Stimulated activated naive B cell treated with anti-CD40 and anti-IgM and Interleukin-4, amounts not matched to agents 10 μg/mL and 1 μg/mL and 100 μg/mL, for 72 hours (primary cell): Measurements from ENCODE around the gene ATXN7L3.
"Not testable (repeated sequence)": the region's sequence is repeated elsewhere in the genome, so short reads cannot be mapped to it uniquely, and the experiment has no call there.

Experiments used
- ATAC-seq, 2 donors: fragments of 150-1000 bp; cut with Tn5 transposase; replicated peaks; 2 replicates each; pipeline ENCODE4 v1.10.0; 2021; ENCODE audit warnings: moderate library complexity in 1 of 2
- DNase-seq: peaks from one replicate; pipeline ENCODE4 v3.0.0; 2021
- H3K27ac Mint-ChIP-seq: one replicate; pipeline ENCODE4 v1.8.0; 2022; ENCODE audit warnings: mild to moderate bottlenecking, mixed read lengths
- H3K27me3 Mint-ChIP-seq, 2 donors: one replicate each; pipeline ENCODE4 v1.8.0; 2022; ENCODE audit warnings: mixed read lengths in 2 of 2
- H3K36me3 Mint-ChIP-seq, 2 donors: one replicate each; pipeline ENCODE4 v1.8.0; 2022; ENCODE audit warnings: mixed read lengths in 2 of 2, mild to moderate bottlenecking in 1 of 2
- H3K4me1 Mint-ChIP-seq, 2 donors: one replicate each; pipeline ENCODE4 v1.8.0; 2022; ENCODE audit warnings: mixed read lengths in 2 of 2, mild to moderate bottlenecking in 1 of 2
- H3K4me3 Mint-ChIP-seq, 2 donors: one replicate each; pipeline ENCODE4 v1.8.0; 2022; ENCODE audit warnings: mild to moderate bottlenecking in 2 of 2, mixed read lengths in 2 of 2, moderate library complexity in 1 of 2
- H3K9me3 Mint-ChIP-seq, 2 donors: one replicate each; pipeline ENCODE4 v1.8.0; 2022; ENCODE audit warnings: mixed read lengths in 2 of 2, mild to moderate bottlenecking in 1 of 2

Gene ATXN7L3

GRCh38 chr17:44199553-44200477 lies at the start of gene ATXN7L3:
Gene ATXN7L3 (minus strand): TSS chr17:44199884. CDS start chr17:44198070, 1,814 bp downstream.
- ATAC-seq (peak; percentile 80 to 83), DNase-seq (peak; percentile 98)
- Mint-ChIP-seq H3K36me3 (peaks cover 23 to 31% of the 10 kb centered on the region in 2 donors), H3K27me3 (no peaks in the 10 kb centered on the region), H3K4me3 (peak within 1 kb of the TSS; percentile 95 to 98), H3K4me1 (peaks cover 35 to 57% of the 10 kb centered on the region in 2 donors), H3K27ac (peak within 1 kb of the TSS; percentile 99), H3K9me3 (no peaks in the 10 kb centered on the region)

- no peaks in the 10 kb centered on the region for H3K27me3 Mint-ChIP-seq
- H3K4me3 Mint-ChIP-seq, result no peak overlapping the region
- DNase-seq, result no peak
- ATAC-seq, result no peak
- H3K36me3 Mint-ChIP-seq, result peaks cover 0 to 1% of the 10 kb centered on the region in 2 donors
- peak overlapping the region; percentile 9 for H3K27ac Mint-ChIP-seq
- H3K9me3 Mint-ChIP-seq, result no peaks in the 10 kb centered on the region
- H3K4me1 Mint-ChIP-seq, result peaks cover 12 to 41% of the 10 kb centered on the region in 2 donors
Observed at GRCh38 chr17:44247876-44248736, 48.4 kb upstream of the ATXN7L3 start.

GRCh38 chr17:44247440-44247841 lies 47.8 kb upstream of the ATXN7L3 start:
- Mint-ChIP-seq H3K27ac (peak overlapping the region; percentile 75), H3K4me3 (no peak overlapping the region)
- ATAC-seq, result no peak

GRCh38 chr17:44241106-44241624 lies 41.5 kb upstream of the ATXN7L3 start:
- peaks cover 0 to 3% of the 10 kb centered on the region in 2 donors for H3K36me3 Mint-ChIP-seq
- no peak for ATAC-seq

More at GRCh38 chr17:44247440-44247841, 47.8 kb upstream of the ATXN7L3 start:
- H3K4me1 Mint-ChIP-seq, result peaks cover 17 to 48% of the 10 kb centered on the region in 2 donors
- no peak for DNase-seq
- H3K9me3 Mint-ChIP-seq, result no peaks in the 10 kb centered on the region
- peaks cover 0 to 3% of the 10 kb centered on the region in 2 donors for H3K36me3 Mint-ChIP-seq
- no peaks in the 10 kb centered on the region for H3K27me3 Mint-ChIP-seq

GRCh38 chr17:44237886-44238285 lies 38.2 kb upstream of the ATXN7L3 start:
- Mint-ChIP-seq H3K4me1 (peaks cover 10 to 13% of the 10 kb centered on the region in 2 donors), H3K27me3 (peaks cover 0 to 17% of the 10 kb centered on the region in 2 donors)
- H3K9me3 Mint-ChIP-seq, ATAC-seq, H3K36me3 Mint-ChIP-seq, DNase-seq, H3K4me3 Mint-ChIP-seq, H3K27ac Mint-ChIP-seq: not testable (repeated sequence)

More at GRCh38 chr17:44241106-44241624, 41.5 kb upstream of the ATXN7L3 start:
- H3K27ac Mint-ChIP-seq, result no peak overlapping the region
- peaks cover 0 to 9% of the 10 kb centered on the region in 2 donors for H3K27me3 Mint-ChIP-seq
- H3K9me3 Mint-ChIP-seq, result no peaks in the 10 kb centered on the region
- H3K4me3 Mint-ChIP-seq, result no peak overlapping the region
- no peak for DNase-seq
- peaks cover 11 to 20% of the 10 kb centered on the region in 2 donors for H3K4me1 Mint-ChIP-seq

- peaks cover 0 to 17% of the 10 kb centered on the region in 2 donors for H3K27me3 Mint-ChIP-seq
- ATAC-seq, result peak in 1 of 2 donors; percentile 68
Observed at GRCh38 chr17:44236444-44236991, 36.8 kb upstream of the ATXN7L3 start.

GRCh38 chr17:44235583-44235936 lies 35.9 kb upstream of the ATXN7L3 start:
- DNase-seq (no peak), ATAC-seq (no peak)
- H3K4me1 Mint-ChIP-seq, result peaks cover 7% of the 10 kb centered on the region in 2 donors
- H3K4me3 Mint-ChIP-seq, result no peak overlapping the region
- H3K9me3 Mint-ChIP-seq, result no peaks in the 10 kb centered on the region
- no peak overlapping the region for H3K27ac Mint-ChIP-seq
- H3K36me3 Mint-ChIP-seq, result no peaks in the 10 kb centered on the region
- H3K27me3 Mint-ChIP-seq, result peaks cover 0 to 17% of the 10 kb centered on the region in 2 donors

More at GRCh38 chr17:44236444-44236991, 36.8 kb upstream of the ATXN7L3 start:
- no peaks in the 10 kb centered on the region for H3K9me3 Mint-ChIP-seq
- H3K36me3 Mint-ChIP-seq, result no peaks in the 10 kb centered on the region
- H3K4me1 Mint-ChIP-seq, result peaks cover 7% of the 10 kb centered on the region in 2 donors
- DNase-seq, result no peak
- H3K27ac Mint-ChIP-seq, result no peak overlapping the region
- no peak overlapping the region for H3K4me3 Mint-ChIP-seq

GRCh38 chr17:44233582-44233981 lies 33.9 kb upstream of the ATXN7L3 start:
- no peak overlapping the region for H3K27ac Mint-ChIP-seq
- H3K27me3 Mint-ChIP-seq, result peaks cover 0 to 17% of the 10 kb centered on the region in 2 donors
- no peak for ATAC-seq
- H3K36me3 Mint-ChIP-seq, result no peaks in the 10 kb centered on the region
- DNase-seq, result no peak
- H3K9me3 Mint-ChIP-seq, result no peaks in the 10 kb centered on the region
- H3K4me1 Mint-ChIP-seq, result peaks cover 7% of the 10 kb centered on the region in 2 donors
- H3K4me3 Mint-ChIP-seq, result no peak overlapping the region

GRCh38 chr17:44232061-44232460 lies 32.4 kb upstream of the ATXN7L3 start:
- no peaks in the 10 kb centered on the region for H3K36me3 Mint-ChIP-seq
- DNase-seq, result no peak
- H3K27ac Mint-ChIP-seq, result no peak overlapping the region
- H3K27me3 Mint-ChIP-seq, result peaks cover 0 to 17% of the 10 kb centered on the region in 2 donors
- peaks cover 7% of the 10 kb centered on the region in 2 donors for H3K4me1 Mint-ChIP-seq
- no peak for ATAC-seq
- H3K4me3 Mint-ChIP-seq, result no peak overlapping the region
- no peaks in the 10 kb centered on the region for H3K9me3 Mint-ChIP-seq

GRCh38 chr17:44230140-44230539 lies 30.5 kb upstream of the ATXN7L3 start:
- no peaks in the 10 kb centered on the region for H3K9me3 Mint-ChIP-seq
- peaks cover 0 to 4% of the 10 kb centered on the region in 2 donors for H3K27me3 Mint-ChIP-seq
- H3K4me3 Mint-ChIP-seq, result no peak overlapping the region
- peaks cover 4 to 5% of the 10 kb centered on the region in 2 donors for H3K4me1 Mint-ChIP-seq
- no peak overlapping the region for H3K27ac Mint-ChIP-seq
- DNase-seq (no peak), ATAC-seq (no peak)
- no peaks in the 10 kb centered on the region for H3K36me3 Mint-ChIP-seq

GRCh38 chr17:44229090-44229489 lies 29.4 kb upstream of the ATXN7L3 start:
- Mint-ChIP-seq H3K4me1 (no peaks in the 10 kb centered on the region), H3K36me3 (no peaks in the 10 kb centered on the region), H3K27me3 (no peaks in the 10 kb centered on the region), H3K4me3 (no peak overlapping the region), H3K27ac (no peak overlapping the region), H3K9me3 (no peaks in the 10 kb centered on the region)
- ATAC-seq (no peak), DNase-seq (no peak)

GRCh38 chr17:44223541-44224071 lies 23.9 kb upstream of the ATXN7L3 start:
- no peaks in the 10 kb centered on the region for H3K9me3 Mint-ChIP-seq
- H3K4me1 Mint-ChIP-seq, result peaks cover 8 to 25% of the 10 kb centered on the region in 2 donors
- no peak overlapping the region for H3K4me3 Mint-ChIP-seq
- no peak for DNase-seq
- H3K36me3 Mint-ChIP-seq, result peaks cover 4 to 5% of the 10 kb centered on the region in 2 donors
- no peaks in the 10 kb centered on the region for H3K27me3 Mint-ChIP-seq
- no peak overlapping the region for H3K27ac Mint-ChIP-seq
- ATAC-seq, result no peak

GRCh38 chr17:44222112-44222869 lies 22.6 kb upstream of the ATXN7L3 start:
- Mint-ChIP-seq H3K9me3 (no peaks in the 10 kb centered on the region), H3K4me1 (peaks cover 12 to 31% of the 10 kb centered on the region in 2 donors), H3K36me3 (peaks cover 4 to 12% of the 10 kb centered on the region in 2 donors), H3K27ac (peak overlapping the region; percentile 95), H3K27me3 (no peaks in the 10 kb centered on the region), H3K4me3 (peak overlapping the region; percentile 88 to 94)
- peak; percentile 48 for DNase-seq
- no peak for ATAC-seq
